Gastrocnemius medialis (tissue), 4 donors: Measurements from ENCODE around the gene KDM4C. TPM values are rescaled to one million over a fixed set of nuclear protein-coding genes. Genes with fewer than 3 reads are reported as not detected.

Experiments
- ATAC-seq, 2 donors: fragments of 150-250 bp; one replicate each; pipeline ENCODE4 v1.9.1; 2016
- DNase-seq, 2 donors: peaks; one replicate each; pipeline ENCODE4 v3.0.0-alpha.2; 2019
- H3K27ac ChIP-seq, 4 donors: fragments of 200-600 bp; sonication (generic); 1 replicate in 1 of 4; 2 replicates in 3 of 4; pipeline ENCODE4 v1.5.1; 2016 to 2018; ENCODE audit warnings: mild to moderate bottlenecking in 2 of 4, moderate library complexity in 1 of 4
- H3K27me3 ChIP-seq, 3 donors: fragments of 200-600 bp; sonication (generic) in 2 of 3; 1 replicate in 1 of 3; 2 replicates in 2 of 3; pipeline versions ENCODE4 v1.5.1 to v1.6.0; 2016 to 2019; ENCODE audit warnings: mild to moderate bottlenecking in 1 of 3, moderate library complexity in 1 of 3
- H3K36me3 ChIP-seq, 2 donors: fragments of 200-600 bp; sonication (generic) in 1 of 2; one replicate each; pipeline ENCODE4 v1.5.1; 2017 to 2018
- H3K4me1 ChIP-seq, 2 donors: fragments of 200-600 bp; sonication (generic) in 1 of 2; one replicate each; pipeline ENCODE4 v1.5.1; 2016 to 2017; ENCODE audit warnings: mild to moderate bottlenecking in 2 of 2
- H3K4me3 ChIP-seq, 4 donors: fragments of 200-600 bp; sonication (generic) in 3 of 4; 1 replicate in 1 of 4; 2 replicates in 3 of 4; pipeline ENCODE4 v1.5.1; 2016 to 2019; ENCODE audit warnings: mild to moderate bottlenecking in 2 of 4
- H3K9me3 ChIP-seq, 3 donors: fragments of 200-600 bp; sonication (generic) in 2 of 3; 1 replicate in 1 of 3; 2 replicates in 2 of 3; pipeline ENCODE4 v1.5.1; 2016 to 2019
- POLR2A ChIP-seq, 2 donors: fragments of 450-650 bp; IDR thresholded peaks; one replicate each; pipeline ENCODE4 v1.6.1; 2017; ENCODE audit warnings: antibody characterized with exemption in 2 of 2, mild to moderate bottlenecking in 2 of 2, moderate library complexity in 2 of 2
- in situ Hi-C, 4 donors: fragments of 200-750 bp; cut with MboI; loops; one replicate each; pipeline versions ENCODE4 v1.15.0 to v1.8.0; 2017; ENCODE audit warnings: low sequenced_read_pairs in 4 of 4
- intact Hi-C: fragments of 100-400 bp; cut with DNase I; formaldehyde crosslinking; loops from one replicate; pipeline ENCODE4 v1.15.1; 2023; ENCODE audit warnings: low total_unique reads
- total RNA-seq, 4 donors: library from RNA; depleted of rRNA; stranded (reverse); fragments of >200 nt; gene quantifications; one replicate each; pipeline versions ENCODE4 v1.1.0 to v1.2.3, GENCODE V29; 2016
- TF ChIP-seq, protein P1 (sequence below), 5 experiments: fragments of 450-650 bp in 3 of 5; fragments of 200-600 bp in 2 of 5; sonication (generic) in 2 of 5; IDR thresholded peaks in 4 of 5; conservative IDR thresholded peaks in 1 of 5; 1 replicate in 4 of 5; 2 replicates in 1 of 5; pipeline ENCODE4 v1.5.1; 2016 to 2019; ENCODE audit warnings: antibody characterized with exemption in 5 of 5, mild to moderate bottlenecking in 3 of 5, moderate library complexity in 3 of 5

Gene KDM4C
- total RNA-seq, 4 donors from 2014 or later, result 7.7 to 23.3 (median 10.0) TPM

DNA sequence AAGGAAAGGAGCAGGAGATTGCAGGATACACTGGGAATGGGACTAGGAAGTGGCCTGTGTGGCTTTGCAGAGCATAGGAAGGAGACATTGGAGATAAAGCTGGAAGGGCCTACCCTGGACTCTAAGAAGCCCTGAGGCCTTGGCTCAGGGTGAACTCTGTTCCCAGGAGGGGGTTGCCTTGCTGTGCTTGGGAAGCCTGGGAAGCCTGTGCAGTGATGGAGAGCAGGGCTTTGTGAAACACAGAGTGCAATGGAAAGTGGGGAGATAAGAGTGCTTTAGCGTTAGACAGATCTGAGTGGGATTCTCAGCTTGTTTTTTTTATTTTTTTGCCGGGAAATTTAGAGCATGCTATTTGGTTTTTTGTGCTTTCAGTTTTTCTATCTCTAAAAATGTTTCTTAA, 437.8 kb downstream of the KDM4C start:
- in situ Hi-C loops (no loop called here), intact Hi-C loops (no loop called here)
- TF ChIP-seq, protein P1, sequence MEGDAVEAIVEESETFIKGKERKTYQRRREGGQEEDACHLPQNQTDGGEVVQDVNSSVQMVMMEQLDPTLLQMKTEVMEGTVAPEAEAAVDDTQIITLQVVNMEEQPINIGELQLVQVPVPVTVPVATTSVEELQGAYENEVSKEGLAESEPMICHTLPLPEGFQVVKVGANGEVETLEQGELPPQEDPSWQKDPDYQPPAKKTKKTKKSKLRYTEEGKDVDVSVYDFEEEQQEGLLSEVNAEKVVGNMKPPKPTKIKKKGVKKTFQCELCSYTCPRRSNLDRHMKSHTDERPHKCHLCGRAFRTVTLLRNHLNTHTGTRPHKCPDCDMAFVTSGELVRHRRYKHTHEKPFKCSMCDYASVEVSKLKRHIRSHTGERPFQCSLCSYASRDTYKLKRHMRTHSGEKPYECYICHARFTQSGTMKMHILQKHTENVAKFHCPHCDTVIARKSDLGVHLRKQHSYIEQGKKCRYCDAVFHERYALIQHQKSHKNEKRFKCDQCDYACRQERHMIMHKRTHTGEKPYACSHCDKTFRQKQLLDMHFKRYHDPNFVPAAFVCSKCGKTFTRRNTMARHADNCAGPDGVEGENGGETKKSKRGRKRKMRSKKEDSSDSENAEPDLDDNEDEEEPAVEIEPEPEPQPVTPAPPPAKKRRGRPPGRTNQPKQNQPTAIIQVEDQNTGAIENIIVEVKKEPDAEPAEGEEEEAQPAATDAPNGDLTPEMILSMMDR (IDR thresholded peaks at IDR 0.05 in 4 of 5, conservative IDR thresholded peaks at IDR 0.05 in 1 of 5), result no peak
- TF ChIP-seq POLR2A (IDR thresholded peaks at IDR 0.05), result no peak
- H3K4me3 ChIP-seq, result no peak overlapping the region
- ATAC-seq (no peak), DNase-seq (no peak)
- H3K27me3 ChIP-seq, result no peaks in the 10 kb centered on the region
- no peaks in the 10 kb centered on the region for H3K36me3 ChIP-seq
- no peaks in the 10 kb centered on the region for H3K4me1 ChIP-seq
- no peak overlapping the region for H3K27ac ChIP-seq
- no peaks in the 10 kb centered on the region for H3K9me3 ChIP-seq

DNA sequence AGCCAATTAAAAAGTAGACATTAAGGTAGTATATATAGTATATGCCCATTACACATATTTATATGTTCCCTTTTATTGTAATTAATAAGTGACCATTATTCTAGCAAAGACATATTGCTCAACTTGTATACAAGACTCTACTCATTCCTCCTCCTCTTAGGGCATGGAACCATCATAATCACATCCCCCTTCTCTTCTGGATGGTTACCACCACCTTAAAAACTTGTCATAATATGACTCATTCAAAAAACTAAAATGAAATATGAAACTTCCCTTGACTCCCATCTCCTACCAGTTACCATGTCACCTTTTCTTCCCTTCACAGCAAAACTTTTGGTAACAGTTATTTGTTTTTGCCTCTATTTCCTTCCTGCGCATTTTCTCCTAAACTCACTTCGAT, 438.7 kb downstream of the KDM4C start:
- in situ Hi-C loops, result no loop called here
- DNase-seq (no peak), ATAC-seq (no peak)
- Histone ChIP-seq H3K4me1 (no peaks in the 10 kb centered on the region), H3K27me3 (no peaks in the 10 kb centered on the region), H3K36me3 (no peaks in the 10 kb centered on the region), H3K27ac (no peak overlapping the region), H3K4me3 (no peak overlapping the region), H3K9me3 (no peaks in the 10 kb centered on the region)
- intact Hi-C loops, result no loop called here
- no peak for TF ChIP-seq POLR2A (IDR thresholded peaks at IDR 0.05)
- TF ChIP-seq, protein P1 (IDR thresholded peaks at IDR 0.05 in 4 of 5, conservative IDR thresholded peaks at IDR 0.05 in 1 of 5), result no peak

DNA sequence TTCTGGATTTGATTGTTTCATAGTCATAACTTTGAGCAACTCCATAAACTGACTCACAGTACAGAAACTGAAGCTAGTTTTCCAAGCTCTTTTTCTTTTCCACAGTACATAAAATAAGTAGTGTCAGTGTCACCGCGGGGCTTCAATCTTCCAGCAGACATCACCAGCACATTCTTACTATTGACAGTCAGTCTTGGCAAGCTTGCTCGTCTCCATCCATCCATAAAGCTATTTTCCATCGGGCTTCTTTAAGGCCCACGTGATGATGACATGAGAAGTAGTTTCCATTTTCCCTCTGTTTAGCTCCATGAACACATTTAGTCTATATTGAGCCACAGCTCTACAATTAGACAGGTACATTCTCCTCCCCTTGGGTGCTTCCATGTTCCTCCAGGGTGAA, 443.4 kb downstream of the KDM4C start:
- H3K4me3 ChIP-seq, result no peak overlapping the region
- in situ Hi-C loops (no loop called here), intact Hi-C loops (no loop called here)
- H3K4me1 ChIP-seq, result no peaks in the 10 kb centered on the region
- H3K36me3 ChIP-seq, result no peaks in the 10 kb centered on the region
- no peaks in the 10 kb centered on the region for H3K9me3 ChIP-seq
- H3K27ac ChIP-seq, result no peak overlapping the region
- TF ChIP-seq, protein P1 (IDR thresholded peaks at IDR 0.05 in 4 of 5, conservative IDR thresholded peaks at IDR 0.05 in 1 of 5), result no peak
- no peak for TF ChIP-seq POLR2A (IDR thresholded peaks at IDR 0.05)
- DNase-seq (no peak), ATAC-seq (no peak)
- H3K27me3 ChIP-seq, result no peaks in the 10 kb centered on the region

DNA sequence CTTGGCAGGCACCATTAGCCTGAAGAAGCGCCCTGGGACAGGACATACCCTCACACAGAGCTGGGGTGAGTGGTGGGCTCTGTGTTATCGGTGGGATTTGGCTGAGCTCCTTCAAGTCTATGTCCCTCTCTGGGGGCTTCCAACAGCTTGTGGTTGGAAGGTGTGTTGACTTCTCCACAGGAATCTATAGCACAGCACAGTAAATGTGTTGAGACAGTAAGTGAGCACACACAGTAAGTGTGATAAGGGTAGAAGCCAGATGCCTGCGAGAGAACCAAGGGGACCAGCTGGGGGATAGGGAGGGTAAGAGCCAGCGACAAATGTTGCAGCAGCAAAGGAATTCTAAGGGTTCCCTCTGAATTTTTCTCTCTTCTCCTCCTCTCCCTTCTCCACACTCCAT, 448.0 kb downstream of the KDM4C start:
- H3K36me3 ChIP-seq, result no peaks in the 10 kb centered on the region
- H3K9me3 ChIP-seq, result no peaks in the 10 kb centered on the region
- no peaks in the 10 kb centered on the region for H3K4me1 ChIP-seq
- ATAC-seq (no peak), DNase-seq (no peak)
- intact Hi-C loops (no loop called here), in situ Hi-C loops (no loop called here)
- no peak overlapping the region for H3K4me3 ChIP-seq
- H3K27me3 ChIP-seq, result no peaks in the 10 kb centered on the region
- TF ChIP-seq POLR2A (IDR thresholded peaks at IDR 0.05), result no peak
- TF ChIP-seq, protein P1 (IDR thresholded peaks at IDR 0.05 in 4 of 5, conservative IDR thresholded peaks at IDR 0.05 in 1 of 5), result no peak
- H3K27ac ChIP-seq, result no peak overlapping the region

DNA sequence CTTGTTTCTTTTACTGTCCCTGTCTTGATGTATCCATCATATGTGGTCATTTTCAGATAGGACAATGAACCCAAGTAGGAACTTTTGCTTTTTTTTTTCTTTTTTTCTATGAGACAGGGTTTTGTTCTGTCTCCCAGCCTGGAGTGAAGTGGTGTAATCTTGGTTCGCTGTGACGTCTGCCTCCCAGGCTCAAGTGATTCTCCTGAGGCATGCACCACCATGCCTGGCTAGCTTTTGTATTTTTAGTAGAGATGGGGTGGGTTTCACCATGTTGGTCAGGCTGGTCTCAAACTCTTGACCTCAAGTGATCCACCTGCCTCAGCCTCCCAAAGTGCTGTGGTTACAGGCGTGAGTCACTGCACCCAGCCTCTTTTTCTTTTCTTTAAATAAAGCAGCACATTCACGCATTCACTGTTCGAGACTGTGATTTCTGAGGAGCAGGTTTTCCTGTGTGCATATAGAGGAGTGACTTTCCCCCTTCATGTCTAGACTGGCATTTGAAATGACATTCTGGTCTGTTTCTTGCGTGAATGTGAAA, 448.5 kb downstream of the KDM4C start:
- Histone ChIP-seq H3K27me3 (no peaks in the 10 kb centered on the region), H3K27ac (no peak overlapping the region), H3K4me3 (no peak overlapping the region), H3K36me3 (no peaks in the 10 kb centered on the region), H3K4me1 (no peaks in the 10 kb centered on the region), H3K9me3 (no peaks in the 10 kb centered on the region)
- intact Hi-C loops, result no loop called here
- in situ Hi-C loops, result no loop called here
- DNase-seq (no peak), ATAC-seq (no peak)
- TF ChIP-seq, protein P1 (IDR thresholded peaks at IDR 0.05 in 4 of 5, conservative IDR thresholded peaks at IDR 0.05 in 1 of 5), result no peak
- TF ChIP-seq POLR2A (IDR thresholded peaks at IDR 0.05), result no peak
